ENCODE data around the gene PABPN1L. TPM values are rescaled to one million over a fixed set of nuclear protein-coding genes. Genes with fewer than 3 reads are reported as not detected.

Gene PABPN1L
- total and polyA plus RNA-seq, 2 donors (not counting 1 experiment from before 2014, with no cell fraction given): 0.21 to 0.84 TPM

DNA sequence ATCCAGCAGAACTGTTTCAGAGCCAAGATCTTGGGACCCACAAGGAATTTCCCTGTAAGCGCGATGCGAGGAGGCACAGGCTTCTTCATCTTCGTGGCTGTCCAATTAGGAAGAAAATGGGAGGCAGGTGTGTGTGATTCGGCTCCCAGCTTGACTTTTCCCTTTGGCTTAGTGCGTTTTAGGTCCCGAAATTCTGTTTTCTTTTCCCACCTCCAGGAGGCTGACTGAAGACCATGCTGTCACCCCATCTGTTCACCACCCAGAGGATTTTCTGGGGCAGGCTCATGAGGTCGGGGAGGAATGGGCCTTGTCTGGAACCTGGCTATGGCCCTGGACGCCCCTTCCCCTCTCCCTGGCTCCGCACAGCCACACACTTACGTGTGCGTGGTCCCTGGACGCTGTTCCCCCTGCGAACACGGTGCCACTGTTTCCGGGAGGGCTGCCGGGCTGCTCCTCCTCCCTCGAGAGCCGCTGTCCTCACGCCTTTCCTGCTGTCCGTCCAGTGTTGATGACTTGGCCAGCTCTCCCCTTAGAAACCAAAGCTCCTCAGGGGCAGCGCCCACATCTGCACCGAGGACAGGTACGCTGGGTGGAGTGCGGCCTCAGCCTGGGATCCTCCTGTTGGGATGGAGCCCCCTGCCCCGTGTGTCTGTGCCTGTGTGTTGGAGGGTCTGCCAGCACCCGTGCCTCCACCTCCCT, 2.7 kb upstream of the PABPN1L start:
- Histone ChIP-seq H3K27ac (ENCODE audit: low read length in 2 of 2) (no peak overlapping the region), H2AFZ (ENCODE audit: insufficient read depth, low read depth, low read length, poor library complexity, severe bottlenecking) (no peak overlapping the region), H3K79me2 (ENCODE audit: control insufficient read depth, insufficient read depth, low read length) (no peaks in the 10 kb centered on the region), H3K27me3 (replicated peaks in 1 of 4; ENCODE audit: control extremely low read depth in 1 of 4, control insufficient read depth in 3 of 4, insufficient read depth in 4 of 4, low read length in 3 of 4) (peaks cover 0 to 34% (median 4%) of the 10 kb centered on the region in 4 experiments), H3K36me3 (replicated peaks in 1 of 2; ENCODE audit: control extremely low read depth in 1 of 2, control insufficient read depth in 1 of 2, extremely low read depth in 1 of 2, insufficient read depth in 2 of 2, low read length in 1 of 2) (peaks cover 0 to 1% of the 10 kb centered on the region in 2 experiments), H4K20me1 (ENCODE audit: control insufficient read depth, insufficient read depth, low read length, poor library complexity, severe bottlenecking) (peaks cover 14% of the 10 kb centered on the region), H3K9me3 (ENCODE audit: control extremely low read depth in 1 of 3, control insufficient read depth in 2 of 3, insufficient read depth in 1 of 3, low read length in 2 of 3) (no peaks in the 10 kb centered on the region), H3K9ac (ENCODE audit: low read length) (no peak overlapping the region), H3K4me3 (ENCODE audit: control extremely low read depth in 1 of 5, extremely low read depth in 1 of 5, insufficient read depth in 1 of 5, low read depth in 2 of 5, low read length in 4 of 5) (no peak overlapping the region), H3K4me1 (ENCODE audit: control insufficient read depth in 2 of 2, insufficient read depth in 2 of 2, low read length in 2 of 2) (peaks cover 13 to 19% of the 10 kb centered on the region in 2 donors), H3K4me2 (replicated peaks; ENCODE audit: low read depth, low read length, poor library complexity, severe bottlenecking) (no peak overlapping the region)
- H3K4me1 Mint-ChIP-seq: peaks cover 11% of the 10 kb centered on the region
- H3K27ac Mint-ChIP-seq: no peak overlapping the region
- no peak overlapping the region for H3K4me3 Mint-ChIP-seq
- POLR2A ChIA-PET: no interaction called here
- ATAC-seq (ENCODE audit: low read depth) (no peak), DNase-seq (no peak)
- intact Hi-C loops (cut with micrococcal nuclease): no loop called here
- peaks cover 10% of the 10 kb centered on the region for H3K27me3 Mint-ChIP-seq
- CTCF ChIA-PET: no interaction called here
- TF ChIP-seq, protein P1, sequence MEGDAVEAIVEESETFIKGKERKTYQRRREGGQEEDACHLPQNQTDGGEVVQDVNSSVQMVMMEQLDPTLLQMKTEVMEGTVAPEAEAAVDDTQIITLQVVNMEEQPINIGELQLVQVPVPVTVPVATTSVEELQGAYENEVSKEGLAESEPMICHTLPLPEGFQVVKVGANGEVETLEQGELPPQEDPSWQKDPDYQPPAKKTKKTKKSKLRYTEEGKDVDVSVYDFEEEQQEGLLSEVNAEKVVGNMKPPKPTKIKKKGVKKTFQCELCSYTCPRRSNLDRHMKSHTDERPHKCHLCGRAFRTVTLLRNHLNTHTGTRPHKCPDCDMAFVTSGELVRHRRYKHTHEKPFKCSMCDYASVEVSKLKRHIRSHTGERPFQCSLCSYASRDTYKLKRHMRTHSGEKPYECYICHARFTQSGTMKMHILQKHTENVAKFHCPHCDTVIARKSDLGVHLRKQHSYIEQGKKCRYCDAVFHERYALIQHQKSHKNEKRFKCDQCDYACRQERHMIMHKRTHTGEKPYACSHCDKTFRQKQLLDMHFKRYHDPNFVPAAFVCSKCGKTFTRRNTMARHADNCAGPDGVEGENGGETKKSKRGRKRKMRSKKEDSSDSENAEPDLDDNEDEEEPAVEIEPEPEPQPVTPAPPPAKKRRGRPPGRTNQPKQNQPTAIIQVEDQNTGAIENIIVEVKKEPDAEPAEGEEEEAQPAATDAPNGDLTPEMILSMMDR (IDR thresholded peaks at IDR 0.05): no peak
- TF ChIP-seq EZH2 (IDR thresholded peaks at IDR 0.05; ENCODE audit: borderline replicate concordance, insufficient read depth, low read depth, low read length, poor library complexity, severe bottlenecking): no peak
- no peaks in the 10 kb centered on the region for H3K9me3 Mint-ChIP-seq (ENCODE audit: insufficient read depth)
- WGBS (ENCODE audit: insufficient coverage): 94% methylated on average over 23 of the region's 27 CpGs

DNA sequence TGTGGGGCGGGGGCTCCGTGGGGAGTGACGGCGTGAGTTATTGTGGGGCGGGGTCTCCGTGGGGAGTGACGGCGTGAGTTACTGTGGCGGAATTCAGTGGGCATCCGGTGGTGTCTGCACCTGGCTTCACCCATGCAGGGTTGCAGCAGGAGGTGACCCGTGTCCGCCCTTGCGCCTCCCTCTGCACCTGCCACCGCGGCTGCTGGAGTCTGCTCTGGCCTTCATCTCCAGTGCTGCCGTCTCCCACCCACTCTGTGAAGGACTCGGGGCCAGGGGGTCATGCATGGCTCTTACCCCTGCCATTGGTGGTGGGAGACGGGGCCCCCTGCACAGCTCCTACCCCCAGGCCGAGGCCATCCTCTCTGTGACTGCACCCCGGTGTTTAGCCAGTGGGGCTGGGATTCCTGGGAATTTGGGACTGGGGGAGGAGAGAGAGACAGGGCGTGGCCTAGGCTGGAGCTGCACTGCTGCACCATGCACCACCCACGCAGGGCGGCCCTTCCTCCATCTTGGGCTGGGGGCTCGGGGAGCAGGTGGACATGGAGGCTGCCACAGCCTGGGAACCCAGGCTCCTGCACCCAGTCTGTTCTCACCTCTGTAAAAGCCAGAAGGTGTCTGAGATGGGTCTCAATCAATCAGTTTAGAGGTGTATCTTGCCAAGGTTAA, 1.3 kb upstream of the PABPN1L start:
- H3K27me3 ChIP-seq (replicated peaks in 1 of 4; ENCODE audit: control extremely low read depth in 1 of 4, control insufficient read depth in 3 of 4, insufficient read depth in 4 of 4, low read length in 3 of 4): peaks cover 0 to 34% (median 4%) of the 10 kb centered on the region in 4 experiments
- Mint-ChIP-seq H3K27ac (no peak overlapping the region), H3K9me3 (ENCODE audit: insufficient read depth) (no peaks in the 10 kb centered on the region), H3K27me3 (peaks cover 10% of the 10 kb centered on the region), H3K4me1 (peaks cover 11% of the 10 kb centered on the region), H3K4me3 (no peak overlapping the region)
- H3K36me3 ChIP-seq (replicated peaks in 1 of 2; ENCODE audit: control extremely low read depth in 1 of 2, control insufficient read depth in 1 of 2, extremely low read depth in 1 of 2, insufficient read depth in 2 of 2, low read length in 1 of 2): peaks cover 0 to 3% of the 10 kb centered on the region in 2 experiments
- H3K9me3 ChIP-seq (ENCODE audit: control extremely low read depth in 1 of 3, control insufficient read depth in 2 of 3, insufficient read depth in 1 of 3, low read length in 2 of 3): no peaks in the 10 kb centered on the region
- ChIA-PET POLR2A (no interaction called here), CTCF (interaction anchor here (1.4 kb wide), 1 partner anchor 10 kb away, joined by 4 read pairs; no protein-coding TSS in a partner anchor)
- 80% methylated on average over 21 of the region's 24 CpGs for WGBS (ENCODE audit: insufficient coverage)
- intact Hi-C loops (cut with micrococcal nuclease): no loop called here
- no peak for DNase-seq
- peaks cover 13 to 19% of the 10 kb centered on the region in 2 donors for H3K4me1 ChIP-seq (ENCODE audit: control insufficient read depth in 2 of 2, insufficient read depth in 2 of 2, low read length in 2 of 2)
- H4K20me1 ChIP-seq (ENCODE audit: control insufficient read depth, insufficient read depth, low read length, poor library complexity, severe bottlenecking): peaks cover 4% of the 10 kb centered on the region
- no peak overlapping the region for H3K4me2 ChIP-seq (replicated peaks; ENCODE audit: low read depth, low read length, poor library complexity, severe bottlenecking)
- no peak for ATAC-seq (ENCODE audit: low read depth)
- no peak overlapping the region for H3K4me3 ChIP-seq (ENCODE audit: control extremely low read depth in 1 of 5, extremely low read depth in 1 of 5, insufficient read depth in 1 of 5, low read depth in 2 of 5, low read length in 4 of 5)
- H2AFZ ChIP-seq (ENCODE audit: insufficient read depth, low read depth, low read length, poor library complexity, severe bottlenecking): no peak overlapping the region
- no peak overlapping the region for H3K9ac ChIP-seq (ENCODE audit: low read length)
- TF ChIP-seq EZH2 (IDR thresholded peaks at IDR 0.05; ENCODE audit: borderline replicate concordance, insufficient read depth, low read depth, low read length, poor library complexity, severe bottlenecking): no peak
- TF ChIP-seq, protein P1 (IDR thresholded peaks at IDR 0.05): no peak
- H3K27ac ChIP-seq (ENCODE audit: low read length in 2 of 2): no peak overlapping the region
- no peaks in the 10 kb centered on the region for H3K79me2 ChIP-seq (ENCODE audit: control insufficient read depth, insufficient read depth, low read length)
